Measurements from ENCODE around the gene JUP. TPM values are rescaled to one million over a fixed set of nuclear protein-coding genes. Genes with fewer than 3 reads are reported as not detected.

Gene JUP
- total and polyA plus RNA-seq, 10 of the 15 experiments (the other 5 are each of a cell fraction or from before 2014, with no cell fraction given) = 1.5 to 36.3 (median 11.6) TPM

DNA sequence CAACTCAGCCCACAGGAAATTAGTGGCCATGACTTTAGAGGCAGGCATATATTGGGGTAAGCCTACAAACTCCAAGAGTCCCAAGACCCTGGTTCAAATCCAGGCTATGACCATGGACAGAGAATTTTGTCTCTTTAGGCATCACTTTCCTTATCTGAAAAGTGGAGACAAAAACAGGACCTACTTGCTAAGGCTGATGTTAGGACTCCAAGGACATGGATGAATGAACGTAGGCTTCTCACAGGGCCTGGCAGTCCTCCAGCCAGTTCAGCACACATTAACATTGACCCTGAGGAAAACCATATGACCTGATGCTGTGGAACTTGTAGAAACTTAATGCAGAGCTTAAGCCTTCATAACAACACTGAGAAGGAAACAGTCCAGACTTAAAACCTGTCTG, 27.7 kb upstream of the JUP start:
- Histone ChIP-seq H3K9ac (ENCODE audit: control insufficient read depth, insufficient read depth, low read length) (no peak overlapping the region), H3K4me3 (no peak overlapping the region), H4K20me1 (ENCODE audit: control insufficient read depth, insufficient read depth) (no peaks in the 10 kb centered on the region; the same call in 1 of the 2 replicates), H3K4me2 (ENCODE audit: control insufficient read depth, insufficient read depth) (no peak overlapping the region), H3K79me2 (ENCODE audit: control insufficient read depth, insufficient read depth, low read length) (no peaks in the 10 kb centered on the region), H3K9me3 (replicated peaks; ENCODE audit: control insufficient read depth, insufficient read depth, low read length) (no peaks in the 10 kb centered on the region), H3K27ac (ENCODE audit: control insufficient read depth, insufficient read depth) (no peak overlapping the region), H2AFZ (ENCODE audit: control insufficient read depth, low read depth, low read length) (no peak overlapping the region), H3K36me3 (ENCODE audit: control insufficient read depth in 2 of 2, insufficient read depth in 2 of 2, low read length in 1 of 2) (no peaks in the 10 kb centered on the region), H3K27me3 (replicated peaks in 1 of 2; ENCODE audit: control insufficient read depth in 2 of 2, insufficient read depth in 2 of 2, low read length in 1 of 2) (peaks cover 0 to 7% of the 10 kb centered on the region in 2 experiments; a peak in 3 of 4 replicates), H3K4me1 (ENCODE audit: control insufficient read depth, insufficient read depth, low read length) (peaks cover 15% of the 10 kb centered on the region)
- no peak for FAIRE-seq
- ChIA-PET CTCF (interaction anchor here (0.8 kb wide), 1 partner anchor 71 kb away, joined by 3 read pairs; no protein-coding TSS in a partner anchor), SMC1A (ENCODE audit: uncharacterized antibody, unreplicated experiment) (no interaction called here), RAD21 (ENCODE audit: unreplicated experiment) (no interaction called here), POLR2A (interaction anchor here (0.6 kb wide), 1 partner anchor 24 kb away, joined by 5 read pairs; no protein-coding TSS in a partner anchor)
- 45% methylated on average over 1 of the region's 1 CpG for WGBS (ENCODE audit: insufficient coverage, insufficient replicate concordance, low lambda C conversion rate, missing lambda C conversion rate)
- no peak for ATAC-seq
- no TSS peak for BruUV-seq (replicated peaks)
- intact Hi-C loops (cut with micrococcal nuclease; ENCODE audit: unreplicated experiment) = no loop called here
- TF ChIP-seq RFX5 (IDR thresholded peaks at IDR 0.05; ENCODE audit: low read depth, low read length) (no peak), ESRRA (IDR thresholded peaks at IDR 0.05; ENCODE audit: low read length) (no peak), NR2C1 (IDR thresholded peaks at IDR 0.05) (no peak), NKRF (conservative IDR thresholded peaks at IDR 0.05) (no peak), KDM1A (IDR thresholded peaks at IDR 0.05; ENCODE audit: borderline replicate concordance) (no peak), KAT2A (conservative IDR thresholded peaks at IDR 0.05; ENCODE audit: control insufficient read depth, low read depth, low read length) (no peak)
- TF ChIP-seq, protein P1, sequence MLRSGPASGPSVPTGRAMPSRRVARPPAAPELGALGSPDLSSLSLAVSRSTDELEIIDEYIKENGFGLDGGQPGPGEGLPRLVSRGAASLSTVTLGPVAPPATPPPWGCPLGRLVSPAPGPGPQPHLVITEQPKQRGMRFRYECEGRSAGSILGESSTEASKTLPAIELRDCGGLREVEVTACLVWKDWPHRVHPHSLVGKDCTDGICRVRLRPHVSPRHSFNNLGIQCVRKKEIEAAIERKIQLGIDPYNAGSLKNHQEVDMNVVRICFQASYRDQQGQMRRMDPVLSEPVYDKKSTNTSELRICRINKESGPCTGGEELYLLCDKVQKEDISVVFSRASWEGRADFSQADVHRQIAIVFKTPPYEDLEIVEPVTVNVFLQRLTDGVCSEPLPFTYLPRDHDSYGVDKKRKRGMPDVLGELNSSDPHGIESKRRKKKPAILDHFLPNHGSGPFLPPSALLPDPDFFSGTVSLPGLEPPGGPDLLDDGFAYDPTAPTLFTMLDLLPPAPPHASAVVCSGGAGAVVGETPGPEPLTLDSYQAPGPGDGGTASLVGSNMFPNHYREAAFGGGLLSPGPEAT (IDR thresholded peaks at IDR 0.05; ENCODE audit: low read depth) = no peak
- in situ Hi-C loops (cut with MboI) = no loop called here
- DNase-seq (ENCODE audit: low read depth, low spot score) = no peak

Measured in GM12878 (cell line).